SK-N-SH (cell line): ENCODE results near the gene CDC14B. TPM values are rescaled to one million over a fixed set of nuclear protein-coding genes. Genes with fewer than 3 reads are reported as not detected.
A peak's percentile ranks its signal among the peaks of the same experiment; 100 is the strongest.

ENCODE experiments used
- CTCF ChIA-PET: fragments of 300-600, 350-600 bp; formaldehyde crosslinking; extraction: SDS; loops from one replicate; lab custom pipeline; 2021; lab: Yijun Ruan, JAX
- POLR2A ChIA-PET: fragments of 350-600 bp; sonication (Branson Sonifier 250); formaldehyde crosslinking; extraction: SDS; loops from one replicate; lab custom pipeline; 2020; ENCODE audit warnings: antibody characterized with exemption, inconsistent platforms; lab: Yijun Ruan, JAX
- DNase-seq: peaks from one replicate; pipeline ENCODE4 v3.0.0; 2012
- H2AFZ ChIP-seq: fragments of 200-600 bp; sonication (generic); 2 replicates; pipeline ENCODE4 v1.8.1; 2016; ENCODE audit warnings: antibody characterized with exemption, mild to moderate bottlenecking, low read depth
- H3F3A ChIP-seq: fragments of 200-600 bp; sonication (generic); replicated peaks from 2 replicates; pipeline ENCODE3; 2016; ENCODE audit warnings: antibody characterized with exemption, mild to moderate bottlenecking; ENCODE audit not compliant: insufficient read depth
- H3K27ac ChIP-seq, 2 experiments: fragments of 200-500 bp in 1 of 2; fragments of 200-600 bp in 1 of 2; sonication (Bioruptor generic) in 1 of 2; sonication (generic), shearing (Covaris generic) in 1 of 2; 2 replicates each; pipeline versions ENCODE4 v1.5.1 to v1.6.1; 2014 to 2016; ENCODE audit warnings: low read depth in 2 of 2, inconsistent platforms in 1 of 2, low read length in 1 of 2, mild to moderate bottlenecking in 1 of 2, mixed read lengths in 1 of 2
- H3K27me3 ChIP-seq: fragments of 200-600 bp; sonication (generic), shearing (Covaris generic); 2 replicates; pipeline ENCODE4 v1.6.1; 2016; ENCODE audit warnings: mixed run types; ENCODE audit not compliant: insufficient read depth
- H3K36me3 ChIP-seq, 2 experiments: fragments of 200-500 bp in 1 of 2; fragments of 200-600 bp in 1 of 2; sonication (Bioruptor generic) in 1 of 2; sonication (generic) in 1 of 2; replicated peaks in 1 of 2; 2 replicates each; pipeline versions ENCODE3 to v1.5.1; 2014 to 2016; ENCODE audit warnings: low read length in 1 of 2, mild to moderate bottlenecking in 1 of 2; ENCODE audit not compliant: insufficient read depth in 2 of 2, control insufficient read depth in 1 of 2
- H3K4me1 ChIP-seq, 2 experiments: fragments of 200-500 bp in 1 of 2; fragments of 200-600 bp in 1 of 2; sonication (Bioruptor generic) in 1 of 2; sonication (generic), shearing (Covaris generic) in 1 of 2; 2 replicates each; pipeline versions ENCODE4 v1.5.1 to v1.6.1; 2014 to 2016; ENCODE audit warnings: low read depth in 1 of 2, low read length in 1 of 2, mixed run types in 1 of 2; ENCODE audit not compliant: insufficient read depth in 2 of 2, control insufficient read depth in 1 of 2
- H3K4me2 ChIP-seq: fragments of 200-600 bp; sonication (generic), shearing (Covaris generic); 2 replicates; pipeline ENCODE4 v1.6.1; 2017; ENCODE audit warnings: mixed run types
- H3K4me3 ChIP-seq, 2 experiments: fragments of 200-500 bp in 1 of 2; fragments of 200-600 bp in 1 of 2; sonication (Bioruptor generic) in 1 of 2; sonication (generic), shearing (Covaris generic) in 1 of 2; 2 replicates each; pipeline versions ENCODE4 v1.5.1 to v1.8.1; 2014 to 2016; ENCODE audit warnings: low read depth in 2 of 2, inconsistent platforms in 1 of 2, low read length in 1 of 2, mild to moderate bottlenecking in 1 of 2, mixed read lengths in 1 of 2, moderate library complexity in 1 of 2
- H3K79me2 ChIP-seq: fragments of 200-600 bp; sonication (generic); 2 replicates; pipeline ENCODE4 v1.8.1; 2017; ENCODE audit warnings: mild to moderate bottlenecking; ENCODE audit not compliant: insufficient read depth
- H3K9ac ChIP-seq: fragments of 200-600 bp; sonication (generic); 2 replicates; pipeline ENCODE4 v1.6.1; 2017; ENCODE audit warnings: mixed run types
- H3K9me2 ChIP-seq: fragments of 200-600 bp; sonication (generic); 2 replicates; pipeline ENCODE4 v1.6.1; 2017; ENCODE audit warnings: mixed run types
- H3K9me3 ChIP-seq: fragments of 200-600 bp; sonication (generic); 2 replicates; pipeline ENCODE4 v1.6.1; 2017; ENCODE audit warnings: mixed run types, mild to moderate bottlenecking, moderate library complexity
- H4K20me1 ChIP-seq: fragments of 200-600 bp; sonication (generic); 2 replicates; pipeline ENCODE4 v1.6.1; 2017; ENCODE audit warnings: mild to moderate bottlenecking, mixed run types; ENCODE audit not compliant: insufficient read depth
- FOSL2 ChIP-seq: IDR thresholded peaks from 2 replicates; pipeline ENCODE4 v1.4.0; 2012; ENCODE audit warnings: low read depth, mild to moderate bottlenecking, moderate library complexity, borderline replicate concordance
- FOXJ3 ChIP-seq: sonication (generic); formaldehyde crosslinking; IDR thresholded peaks from 2 replicates; pipeline ENCODE4 v1.5.1; 2020; ENCODE audit warnings: mild to moderate bottlenecking, missing genetic modification reagents
- FOXM1 ChIP-seq: IDR thresholded peaks from 2 replicates; pipeline ENCODE4 v1.4.0; 2012; ENCODE audit warnings: low read depth, mild to moderate bottlenecking
- RCOR1 ChIP-seq: fragments of 150-350 bp; IDR thresholded peaks from 2 replicates; pipeline ENCODE4 v1.6.1; 2017; ENCODE audit warnings: antibody characterized with exemption, low read length
- WGBS: methylation state at CpG from one replicate; pipeline ENCODE4 v1.1.6; 2017; ENCODE audit warnings: low lambda C conversion rate; 5-methylcytosine and 5-hydroxymethylcytosine counted together
- polyA plus RNA-seq, 3 experiments: library from polyadenylated mRNA; depleted of rRNA; stranded (reverse); fragments of >200 nt; gene quantifications; 2 replicates each; pipeline ENCODE4 v1.2.3, GENCODE V29; 2012
- TF ChIP-seq, protein P1 (sequence below): fragments of 200-600 bp; sonication (generic); IDR thresholded peaks from 2 replicates; pipeline ENCODE4 v1.6.1; 2017; ENCODE audit warnings: antibody characterized with exemption, mild to moderate bottlenecking, moderate library complexity
- TF ChIP-seq, protein P2 (sequence below): IDR thresholded peaks from 2 replicates; pipeline ENCODE4; 2012

CDC14B gene
- polyA plus RNA-seq, 1 of the 3 experiments (the other 2 are of a cell fraction) = 10.1 TPM

DNA sequence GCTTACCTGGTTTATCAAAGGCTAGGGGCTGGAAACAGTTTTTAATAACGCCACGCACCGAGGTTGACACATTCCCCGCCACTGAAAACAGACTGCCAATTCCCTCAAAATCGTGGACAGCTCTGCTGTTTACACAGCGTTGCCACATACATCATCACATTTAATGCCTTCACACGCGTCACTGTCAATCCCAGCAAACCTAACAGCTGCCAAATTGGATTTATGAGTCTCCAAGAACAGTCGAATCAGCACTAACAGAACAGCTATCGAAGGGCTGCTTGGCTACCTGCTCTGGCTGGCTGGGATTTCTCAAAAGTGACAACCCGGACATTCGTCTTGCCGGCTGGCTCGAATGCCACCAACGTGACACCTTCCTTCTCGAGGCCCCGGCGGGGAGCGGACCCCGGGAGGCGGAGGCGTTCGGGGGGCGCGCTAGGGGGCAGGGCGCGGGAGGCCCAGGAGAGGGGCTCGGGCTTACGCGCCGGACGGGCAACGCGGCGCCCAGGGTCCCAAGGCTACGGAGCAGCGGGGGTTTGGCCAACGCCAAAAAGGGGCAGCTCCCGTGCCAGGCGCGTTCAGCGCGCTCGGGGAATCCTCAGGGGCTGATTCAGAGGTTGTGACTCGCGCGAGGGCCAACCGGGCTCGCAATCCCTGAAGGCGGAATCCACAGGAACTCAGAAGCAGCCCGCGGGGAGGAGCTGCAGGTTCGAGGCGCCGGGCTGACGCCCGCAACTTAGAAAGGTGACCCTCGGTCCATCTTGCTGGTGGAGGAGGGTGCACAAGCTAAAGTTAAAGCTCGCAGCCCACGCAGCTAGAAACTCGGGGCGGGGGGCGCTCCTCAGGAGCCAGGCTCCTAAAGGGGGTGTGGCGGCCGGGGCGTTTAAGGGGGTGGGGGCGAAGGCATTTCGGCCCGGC, 1.2 kb downstream of the CDC14B start:
- peaks cover 0 to 11% of the 10 kb centered on the region in 2 experiments; a peak in 1 of 4 replicates for H3K4me1 ChIP-seq
- H3K4me3 ChIP-seq = peak overlapping the region; percentile 75 to 89
- H3K79me2 ChIP-seq = peaks cover 52% of the 10 kb centered on the region
- H3F3A ChIP-seq = peaks cover 20% of the 10 kb centered on the region
- ChIA-PET POLR2A (interaction anchor here (1.5 kb wide), 1 partner anchor 31 kb away, joined by 4 read pairs; no protein-coding TSS in a partner anchor), CTCF (interaction anchor here (0.6 to 1.6 kb wide), 13 partner anchors 11 to 301 kb away, joined by 3 to 6 read pairs (median 3); no protein-coding TSS in a partner anchor)
- 0 out of 4 replicates have a peak overlapping the region, but pooled peaks of 1 of the 2 experiments have one; percentile 26 for H3K27ac ChIP-seq
- WGBS = 21% methylated on average over 21 of the region's 69 CpGs
- H3K9ac ChIP-seq = peak overlapping the region; percentile 79
- H2AFZ ChIP-seq = peak overlapping the region; percentile 78
- no peaks in the 10 kb centered on the region for H3K9me2 ChIP-seq
- H3K36me3 ChIP-seq = no peaks in the 10 kb centered on the region
- H3K27me3 ChIP-seq = no peaks in the 10 kb centered on the region
- H3K9me3 ChIP-seq = no peaks in the 10 kb centered on the region
- peak; percentile 63 for DNase-seq
- peak overlapping the region; percentile 100 for H3K4me2 ChIP-seq
- TF ChIP-seq, protein P1, sequence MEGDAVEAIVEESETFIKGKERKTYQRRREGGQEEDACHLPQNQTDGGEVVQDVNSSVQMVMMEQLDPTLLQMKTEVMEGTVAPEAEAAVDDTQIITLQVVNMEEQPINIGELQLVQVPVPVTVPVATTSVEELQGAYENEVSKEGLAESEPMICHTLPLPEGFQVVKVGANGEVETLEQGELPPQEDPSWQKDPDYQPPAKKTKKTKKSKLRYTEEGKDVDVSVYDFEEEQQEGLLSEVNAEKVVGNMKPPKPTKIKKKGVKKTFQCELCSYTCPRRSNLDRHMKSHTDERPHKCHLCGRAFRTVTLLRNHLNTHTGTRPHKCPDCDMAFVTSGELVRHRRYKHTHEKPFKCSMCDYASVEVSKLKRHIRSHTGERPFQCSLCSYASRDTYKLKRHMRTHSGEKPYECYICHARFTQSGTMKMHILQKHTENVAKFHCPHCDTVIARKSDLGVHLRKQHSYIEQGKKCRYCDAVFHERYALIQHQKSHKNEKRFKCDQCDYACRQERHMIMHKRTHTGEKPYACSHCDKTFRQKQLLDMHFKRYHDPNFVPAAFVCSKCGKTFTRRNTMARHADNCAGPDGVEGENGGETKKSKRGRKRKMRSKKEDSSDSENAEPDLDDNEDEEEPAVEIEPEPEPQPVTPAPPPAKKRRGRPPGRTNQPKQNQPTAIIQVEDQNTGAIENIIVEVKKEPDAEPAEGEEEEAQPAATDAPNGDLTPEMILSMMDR = no peak
- TF ChIP-seq RCOR1 = no peak
- TF ChIP-seq, protein P2, sequence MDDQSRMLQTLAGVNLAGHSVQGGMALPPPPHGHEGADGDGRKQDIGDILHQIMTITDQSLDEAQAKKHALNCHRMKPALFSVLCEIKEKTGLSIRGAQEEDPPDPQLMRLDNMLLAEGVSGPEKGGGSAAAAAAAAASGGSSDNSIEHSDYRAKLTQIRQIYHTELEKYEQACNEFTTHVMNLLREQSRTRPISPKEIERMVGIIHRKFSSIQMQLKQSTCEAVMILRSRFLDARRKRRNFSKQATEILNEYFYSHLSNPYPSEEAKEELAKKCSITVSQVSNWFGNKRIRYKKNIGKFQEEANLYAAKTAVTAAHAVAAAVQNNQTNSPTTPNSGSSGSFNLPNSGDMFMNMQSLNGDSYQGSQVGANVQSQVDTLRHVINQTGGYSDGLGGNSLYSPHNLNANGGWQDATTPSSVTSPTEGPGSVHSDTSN = 0 out of 2 replicates have a peak, but pooled peaks have one; percentile 28
- TF ChIP-seq FOSL2 = 0 out of 2 replicates have a peak, but pooled peaks have one; percentile 9
- peaks cover 10% of the 10 kb centered on the region for H4K20me1 ChIP-seq

DNA sequence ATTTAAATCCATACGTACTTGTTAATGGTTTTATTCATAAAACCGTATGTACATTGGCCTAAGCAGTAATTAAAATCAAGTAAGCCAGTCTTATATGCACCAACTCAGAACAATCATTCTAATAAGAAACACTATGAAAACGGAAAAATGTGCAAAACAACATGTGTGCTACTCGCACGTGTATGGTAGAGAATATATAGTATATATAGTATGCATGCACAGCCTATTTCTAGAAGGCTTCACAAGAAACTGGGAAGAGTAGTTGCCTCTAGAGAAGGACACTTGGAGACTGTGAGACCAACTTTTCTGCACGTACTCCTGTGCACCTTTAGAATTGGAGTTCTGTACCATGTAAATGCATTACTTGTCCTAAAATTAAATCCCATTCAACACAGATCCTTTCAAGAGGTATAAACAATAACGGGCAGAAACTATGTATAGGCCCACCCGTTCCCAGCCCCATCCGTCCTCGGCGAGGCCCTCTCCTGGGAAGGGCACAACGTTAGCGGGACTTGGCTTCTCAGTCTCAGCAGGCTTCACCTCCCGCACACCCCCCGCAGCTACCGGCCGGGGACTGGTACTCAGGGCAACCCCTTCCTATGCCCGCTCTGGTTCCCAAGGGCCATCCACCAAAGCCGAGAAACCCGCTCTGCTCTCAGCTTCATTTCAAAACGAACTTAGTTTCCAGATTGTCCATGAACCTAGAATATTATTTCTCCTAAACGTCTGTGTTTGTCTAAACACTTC, 2.0 kb downstream of the CDC14B start:
- peak overlapping the region; percentile 100 for H3K4me2 ChIP-seq
- peaks cover 10% of the 10 kb centered on the region for H4K20me1 ChIP-seq
- H3K9ac ChIP-seq = no peak overlapping the region
- H3K4me1 ChIP-seq = peaks cover 7 to 15% of the 10 kb centered on the region in 2 experiments
- no peaks in the 10 kb centered on the region for H3K9me2 ChIP-seq
- peak overlapping the region; percentile 75 to 89 for H3K4me3 ChIP-seq
- no peaks in the 10 kb centered on the region for H3K9me3 ChIP-seq
- H2AFZ ChIP-seq = no peak overlapping the region
- 88% methylated on average over 17 of the region's 22 CpGs for WGBS
- H3K27me3 ChIP-seq = no peaks in the 10 kb centered on the region
- peaks cover 61% of the 10 kb centered on the region for H3K79me2 ChIP-seq
- POLR2A ChIA-PET = no interaction called here
- TF ChIP-seq FOXJ3 (CRISPR knock-in tag) = no peak
- TF ChIP-seq FOXM1 = no peak
- H3F3A ChIP-seq = peaks cover 23% of the 10 kb centered on the region
- no peaks in the 10 kb centered on the region for H3K36me3 ChIP-seq
- no peak overlapping the region for H3K27ac ChIP-seq
- DNase-seq = no peak
- CTCF ChIA-PET = interaction anchor here (0.9 to 1.2 kb wide), 3 partner anchors 48 to 300 kb away, joined by 3 to 4 read pairs (median 3); no protein-coding TSS in a partner anchor
